Adipose tissue (tissue), 3 donors: ENCODE measurements around the gene RAPGEF3. TPM values are rescaled to one million over a fixed set of nuclear protein-coding genes. Genes with fewer than 3 reads are reported as not detected.

Source experiments
- H3K27ac ChIP-seq: one replicate; pipeline ENCODE4 v1.5.1; 2013; ENCODE audit warnings: low read depth, low read length
- WGBS, 3 donors: extraction: QIAGEN DNeasy Blood & Tissue Kit; methylation state at CpG; one replicate each; pipeline ENCODE4 v1.1.7; 2013; 5-methylcytosine and 5-hydroxymethylcytosine counted together
- polyA plus RNA-seq, 3 donors: library from polyadenylated mRNA; stranded (reverse); fragments of 200-250 nt; gene quantifications; one replicate each; pipeline ENCODE4 v1.2.3, GENCODE V29; 2013
- donor health status: healthy with polysubstance abuse.
- donor health status: Bipolar disorder and iron deficiency.
- donor health status: healthy.

Gene RAPGEF3
- polyA plus RNA-seq, 3 donors: 11.6 to 239 (median 57.9) TPM

DNA sequence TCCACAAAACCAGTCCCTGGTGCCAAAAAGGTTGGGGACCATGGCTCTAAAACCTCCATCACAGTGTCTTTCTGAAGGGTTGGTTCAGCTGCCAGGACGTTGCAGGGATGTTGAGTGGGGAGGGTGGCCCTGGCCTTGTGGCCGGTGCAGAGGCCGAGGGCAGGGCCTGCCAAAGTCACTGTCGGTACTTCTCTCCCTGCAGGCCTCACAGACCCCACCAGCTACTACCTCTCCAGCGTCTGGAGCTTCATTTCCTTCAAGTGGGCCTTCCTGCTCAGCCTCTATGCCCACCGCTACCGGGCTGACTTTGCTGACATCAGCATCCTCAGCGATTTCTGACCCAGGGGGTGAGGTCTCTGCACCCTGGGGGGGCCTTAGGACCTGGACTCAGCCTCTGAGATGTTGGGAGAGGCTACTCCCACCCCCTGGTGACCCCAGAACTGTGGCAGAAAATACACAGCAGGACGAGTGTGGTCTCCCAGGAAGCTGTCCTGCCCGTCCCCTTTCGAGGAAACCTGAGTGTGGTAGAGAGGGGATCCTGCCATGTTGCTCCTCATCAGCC, 21.3 kb upstream of the RAPGEF3 start:
- no peak overlapping the region for H3K27ac ChIP-seq
- 65 to 68% (median 66%) methylated on average over 11 of the region's 11 CpGs for WGBS, 3 donors

DNA sequence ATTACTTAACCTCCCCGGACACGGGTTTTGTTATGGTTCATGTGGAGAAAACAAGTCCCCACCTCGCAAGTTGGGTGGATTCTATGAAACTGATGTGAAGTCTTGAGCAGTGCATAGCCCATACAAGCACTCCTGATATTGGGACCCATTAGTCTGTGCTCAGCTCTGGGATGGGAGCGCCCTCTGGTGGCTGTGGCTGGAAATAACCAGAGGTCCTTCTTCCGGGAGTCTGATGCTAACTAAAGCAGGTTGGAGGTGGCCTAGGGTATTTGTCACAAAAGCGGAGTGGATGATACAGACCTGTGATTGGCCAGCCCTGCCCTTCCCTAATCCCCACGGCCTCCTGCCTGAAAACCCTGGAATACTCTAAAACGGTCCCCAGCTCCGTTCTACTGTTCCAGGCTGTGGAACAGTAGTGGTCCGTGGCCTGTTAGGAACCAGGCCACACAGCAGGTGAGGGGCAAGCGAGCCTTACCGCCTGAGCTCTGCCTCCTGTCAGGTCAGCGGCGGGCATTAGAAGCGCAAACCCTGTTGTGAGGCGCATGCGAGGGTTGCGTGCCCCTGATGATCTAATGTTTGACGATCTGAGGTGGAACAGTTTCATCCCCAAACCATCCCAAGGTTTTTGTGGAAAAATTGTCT, 20.7 kb upstream of the RAPGEF3 start:
- WGBS, 3 donors: 32 to 49% (median 36%) methylated on average over 19 of the region's 19 CpGs
- H3K27ac ChIP-seq: no peak overlapping the region

DNA sequence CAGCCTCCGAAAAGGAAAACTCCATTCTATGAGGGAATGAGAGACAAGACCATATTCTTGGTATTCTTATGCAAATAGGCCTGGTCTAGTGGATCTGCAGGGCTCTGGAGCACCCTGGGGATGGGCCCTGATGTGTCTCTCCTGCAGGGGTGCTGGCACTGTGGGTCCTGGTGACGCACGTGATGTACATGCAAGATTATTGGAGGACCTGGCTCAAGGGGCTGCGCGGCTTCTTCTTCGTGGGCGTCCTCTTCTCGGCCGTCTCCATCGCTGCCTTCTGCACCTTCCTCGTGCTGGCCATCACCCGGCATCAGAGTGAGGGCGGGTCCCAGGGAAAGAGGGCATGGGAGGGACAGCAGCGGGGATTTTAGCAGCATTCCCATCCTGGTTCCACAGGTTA, 20.2 kb upstream of the RAPGEF3 start:
- 49 to 63% (median 60%) methylated on average over 14 of the region's 14 CpGs for whole genome bisulfite sequencing, 3 donors
- no peak overlapping the region for H3K27ac ChIP-seq

DNA sequence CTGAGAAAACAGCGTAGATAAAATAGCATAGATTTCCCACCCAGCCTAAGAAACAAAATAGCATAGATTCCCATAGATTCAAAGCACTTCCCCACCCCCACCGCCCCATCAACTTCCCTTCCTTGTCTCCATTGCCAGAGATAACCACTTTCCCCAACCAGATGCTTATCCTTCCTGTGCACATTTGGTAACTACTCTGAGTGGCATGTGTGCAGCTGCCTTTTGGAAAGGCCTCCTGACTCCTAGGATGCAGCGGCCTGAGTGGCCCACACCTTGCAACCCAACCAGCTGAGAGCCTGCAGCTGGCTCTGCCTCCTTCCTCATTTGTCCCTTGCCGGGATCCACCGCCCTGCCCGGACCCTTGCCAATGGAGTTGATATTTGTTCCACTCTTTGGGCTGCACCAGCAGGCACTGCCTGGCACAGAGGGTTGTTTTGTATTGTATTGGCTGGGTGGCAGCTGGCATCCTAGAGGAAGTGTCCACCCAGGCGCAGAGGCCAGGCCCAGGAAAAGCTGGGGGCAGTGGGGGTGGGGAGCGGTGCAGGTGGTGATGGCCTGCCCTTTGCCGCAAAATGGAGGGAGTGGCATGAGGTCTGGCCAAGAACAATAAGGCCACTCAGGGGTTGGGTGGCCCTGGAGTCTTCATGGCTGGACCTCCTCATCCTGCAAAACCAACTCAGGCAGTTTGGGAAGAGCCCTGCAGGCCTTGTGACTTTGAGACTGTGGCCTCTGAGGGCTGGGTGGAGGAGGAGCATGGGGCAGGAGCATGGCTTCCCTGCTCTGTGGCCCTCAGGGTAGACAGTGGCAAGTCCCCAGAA, 19.3 kb upstream of the RAPGEF3 start:
- WGBS, 3 donors: 46 to 73% (median 47%) methylated on average over 9 of the region's 9 CpGs
- H3K27ac ChIP-seq: no peak overlapping the region

DNA sequence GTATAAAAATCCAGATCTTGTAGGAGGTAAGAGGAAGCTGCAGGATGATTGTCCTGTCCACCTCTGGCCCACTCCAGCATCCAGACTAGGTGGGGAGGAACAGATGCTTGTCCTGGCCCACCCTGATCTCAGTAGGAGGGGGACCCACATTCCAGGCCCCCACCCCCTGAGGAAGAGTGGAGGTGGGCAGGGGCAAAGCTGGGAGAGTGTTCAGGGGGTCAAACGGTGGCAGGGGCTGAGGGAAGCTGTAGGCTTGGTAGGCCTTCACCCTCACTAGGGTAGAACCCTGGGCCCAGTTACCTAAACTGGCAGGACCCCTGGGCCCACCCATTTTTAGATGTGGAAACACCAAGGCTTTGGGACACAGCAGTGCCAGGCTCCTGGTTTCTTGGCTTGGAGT, 18.5 kb upstream of the RAPGEF3 start:
- 59 to 67% (median 60%) methylated on average over 1 of the region's 1 CpG for WGBS, 3 donors
- no peak overlapping the region for H3K27ac ChIP-seq

DNA sequence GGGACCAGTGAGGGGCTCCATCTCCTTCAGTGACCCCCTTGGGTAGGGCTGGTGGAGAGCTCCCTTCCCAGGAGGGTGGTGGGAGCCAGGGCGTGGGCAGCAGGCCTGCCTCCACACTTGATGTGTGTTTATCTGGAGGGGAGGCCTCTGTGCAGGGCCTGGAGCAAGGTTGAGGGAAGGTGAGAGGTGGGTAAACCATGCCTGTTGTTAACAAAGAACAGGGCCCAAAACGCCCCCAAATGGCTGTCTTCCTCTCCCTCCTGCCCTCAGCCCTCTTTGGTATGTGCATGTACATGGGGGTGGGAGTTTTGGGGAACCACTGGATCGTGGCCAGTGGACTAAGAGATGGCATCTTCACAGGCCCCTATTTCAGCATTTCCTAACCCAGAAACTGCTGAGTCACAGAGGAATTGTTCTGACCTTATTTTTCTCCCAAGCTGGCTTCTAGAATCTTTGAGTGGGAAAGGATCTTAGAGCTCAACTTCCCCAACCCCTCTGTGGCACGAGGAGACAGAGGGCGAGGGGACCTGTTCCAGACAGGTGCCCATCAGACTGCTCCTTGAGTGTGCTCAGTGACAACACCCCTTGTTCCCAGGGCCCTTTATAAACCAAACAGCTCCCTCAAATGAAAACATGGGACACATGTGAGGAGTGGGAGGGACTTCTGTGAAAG, 17.9 kb upstream of the RAPGEF3 start:
- WGBS, 3 donors: 43 to 63% (median 44%) methylated on average over 5 of the region's 5 CpGs
- no peak overlapping the region for H3K27ac ChIP-seq

DNA sequence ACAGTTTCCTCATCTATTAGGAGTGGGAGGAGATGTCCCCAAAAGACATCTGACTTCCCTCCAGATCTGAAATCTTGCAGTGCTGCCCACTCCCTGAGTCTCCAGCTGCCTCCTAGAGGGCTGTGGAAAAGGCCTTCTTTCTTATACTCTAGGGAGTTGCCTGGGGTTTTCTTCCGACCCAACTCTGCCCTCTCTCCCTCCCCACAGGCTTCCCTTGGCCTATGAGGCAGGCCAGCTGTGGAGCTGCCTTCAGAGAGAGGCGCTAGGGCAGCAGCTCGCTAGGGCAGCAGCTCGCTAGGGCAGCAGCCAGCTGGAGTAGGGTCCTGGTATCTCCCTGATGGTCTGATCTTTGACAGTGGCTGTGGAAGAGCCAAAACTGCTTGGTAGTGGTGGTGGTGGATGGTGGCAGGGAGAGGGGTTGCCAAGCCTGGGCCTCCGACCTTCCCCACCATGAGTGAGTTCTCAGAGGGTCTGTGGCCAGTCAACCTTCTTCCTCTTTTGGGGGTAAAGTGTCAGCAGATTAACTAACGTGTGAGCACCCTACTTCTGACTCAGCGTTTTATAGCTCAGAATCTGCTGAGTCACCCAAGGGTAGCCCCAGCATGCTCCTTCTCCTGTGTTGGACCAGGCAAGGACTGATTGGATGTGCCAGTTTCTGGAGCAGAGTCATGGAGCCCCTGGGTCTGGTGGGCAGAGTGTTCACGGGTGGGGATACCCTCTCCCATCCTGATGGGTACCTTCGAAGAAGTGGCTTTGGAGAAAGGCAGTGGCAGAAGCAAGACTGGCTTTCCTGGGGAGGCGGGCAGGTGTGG, 16.6 kb upstream of the RAPGEF3 start:
- WGBS, 3 donors: 50 to 73% (median 63%) methylated on average over 10 of the region's 10 CpGs
- no peak overlapping the region for H3K27ac ChIP-seq

DNA sequence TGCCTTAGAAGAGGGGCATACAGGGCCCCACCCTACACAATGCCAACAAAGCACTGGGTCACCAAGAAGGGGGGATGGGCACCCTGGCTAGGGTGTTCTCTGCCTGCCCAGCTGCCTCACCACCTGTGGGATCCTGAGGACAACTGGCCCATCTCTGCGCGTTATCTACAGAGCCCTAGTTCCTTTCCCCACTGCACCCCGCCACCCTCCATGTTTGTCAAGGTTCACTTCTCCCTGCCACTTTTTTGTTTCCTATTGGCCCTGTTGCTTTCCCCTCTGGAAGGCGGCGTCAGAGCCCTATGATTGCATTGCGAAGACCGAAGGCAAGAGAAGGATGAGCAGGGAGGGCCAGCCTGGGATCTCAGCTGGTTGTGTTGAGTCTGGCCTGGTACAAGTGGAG, 16.0 kb upstream of the RAPGEF3 start:
- H3K27ac ChIP-seq: no peak overlapping the region
- WGBS, 3 donors: 92 to 94% (median 92%) methylated on average over 7 of the region's 7 CpGs

DNA sequence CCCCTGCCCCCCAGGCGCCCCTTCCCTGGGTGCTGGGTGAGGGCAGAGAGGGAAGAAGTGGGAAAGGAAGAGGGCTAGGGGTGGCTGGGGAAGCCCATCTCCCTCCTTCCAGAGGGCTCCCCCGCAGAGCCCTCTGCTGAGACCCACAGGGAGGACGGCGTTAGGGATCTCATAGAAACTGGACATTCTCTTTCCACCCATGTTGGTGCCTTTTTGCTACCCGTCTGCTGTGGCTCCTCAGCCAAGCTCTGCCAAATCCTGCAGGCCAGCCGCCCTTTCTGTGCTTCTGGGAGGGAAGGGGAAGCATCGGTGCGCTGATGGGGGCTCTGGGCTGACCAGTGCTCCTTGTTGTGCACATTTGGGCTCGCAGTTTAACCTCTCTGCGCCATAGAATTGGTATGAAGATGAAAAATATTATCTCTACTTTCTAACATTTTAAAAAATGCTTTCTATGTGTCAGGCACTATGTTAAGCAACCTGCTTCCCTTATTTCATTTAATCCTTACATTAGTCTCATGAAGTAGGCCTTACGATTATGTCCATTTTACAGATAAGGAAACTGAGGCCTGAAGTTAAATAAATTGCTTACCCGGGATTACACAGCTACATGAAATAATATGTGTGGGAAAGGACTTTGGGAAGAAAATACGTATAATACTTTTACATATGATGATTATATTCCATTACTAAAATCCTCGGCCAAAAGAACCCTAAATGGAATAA, 15.3 kb upstream of the RAPGEF3 start:
- 53 to 58% (median 54%) methylated on average over 13 to 14 of the region's 14 CpGs for WGBS, 3 donors
- H3K27ac ChIP-seq: no peak overlapping the region

DNA sequence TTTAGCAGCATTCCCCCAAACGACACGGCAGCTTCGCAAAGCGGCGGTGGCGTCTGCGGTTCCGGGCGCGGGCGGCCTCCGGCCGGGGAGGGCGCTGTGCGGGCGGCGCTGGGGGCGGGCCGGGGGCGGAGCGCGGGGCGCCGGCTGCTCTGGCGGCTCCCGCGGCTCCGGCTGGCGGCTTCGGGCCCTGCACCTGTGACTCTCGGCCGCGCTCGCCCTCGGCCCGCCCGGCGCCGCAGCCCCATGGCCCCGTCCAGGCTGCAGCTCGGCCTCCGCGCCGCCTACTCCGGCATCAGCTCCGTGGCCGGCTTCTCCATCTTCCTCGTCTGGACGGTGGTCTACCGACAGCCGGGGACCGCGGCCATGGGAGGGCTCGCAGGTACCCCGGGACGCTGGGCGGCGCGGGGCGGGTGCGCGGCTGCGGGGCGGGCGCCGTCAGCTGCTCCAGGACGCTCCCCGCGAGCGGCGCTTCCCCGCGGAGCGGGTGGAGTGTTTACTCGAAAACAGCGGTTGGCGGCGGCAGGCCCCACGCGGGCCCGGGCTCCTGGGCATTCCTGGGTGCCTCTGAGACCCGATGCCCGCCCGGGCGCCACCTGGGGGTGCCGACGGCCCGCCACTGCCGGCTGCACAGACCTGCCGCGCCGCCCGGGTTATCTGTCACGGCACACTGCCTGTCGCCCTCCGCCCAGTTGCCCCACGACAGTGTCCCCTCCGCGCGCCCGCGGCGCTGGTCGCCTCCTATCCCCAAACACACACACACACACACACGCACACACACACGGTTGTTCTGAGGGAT, 14.6 kb upstream of the RAPGEF3 start, which contains the start of gene SLC48A1:
Gene SLC48A1, plus strand, starts transcription at position 177 of the 796 bp plus-strand sequence. Its CDS starts 67 bp downstream, at position 244.
- 0 to 1% (median 1%) methylated on average over 65 to 106 of the region's 106 CpGs for WGBS, 3 donors
- no peak within 1 kb of the TSS for H3K27ac ChIP-seq

DNA sequence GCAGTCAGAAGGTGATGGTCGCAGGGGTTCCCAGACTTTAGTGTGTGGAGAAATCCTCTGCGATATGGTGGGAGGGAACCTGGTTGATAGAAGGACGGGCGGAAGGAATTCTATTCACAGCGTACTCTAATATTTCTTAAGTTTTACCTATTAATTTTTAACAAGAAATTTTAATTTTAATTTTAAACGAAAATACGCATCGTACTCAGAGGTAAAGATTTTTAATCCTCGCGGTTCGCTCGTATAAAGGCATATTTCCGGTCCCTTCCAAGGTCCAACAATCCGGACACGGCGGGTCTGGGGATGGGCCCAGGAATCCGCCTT, 14.0 kb upstream of the RAPGEF3 start:
- WGBS, 3 donors: 11 to 16% (median 15%) methylated on average over 17 of the region's 17 CpGs
- H3K27ac ChIP-seq: no peak overlapping the region

DNA sequence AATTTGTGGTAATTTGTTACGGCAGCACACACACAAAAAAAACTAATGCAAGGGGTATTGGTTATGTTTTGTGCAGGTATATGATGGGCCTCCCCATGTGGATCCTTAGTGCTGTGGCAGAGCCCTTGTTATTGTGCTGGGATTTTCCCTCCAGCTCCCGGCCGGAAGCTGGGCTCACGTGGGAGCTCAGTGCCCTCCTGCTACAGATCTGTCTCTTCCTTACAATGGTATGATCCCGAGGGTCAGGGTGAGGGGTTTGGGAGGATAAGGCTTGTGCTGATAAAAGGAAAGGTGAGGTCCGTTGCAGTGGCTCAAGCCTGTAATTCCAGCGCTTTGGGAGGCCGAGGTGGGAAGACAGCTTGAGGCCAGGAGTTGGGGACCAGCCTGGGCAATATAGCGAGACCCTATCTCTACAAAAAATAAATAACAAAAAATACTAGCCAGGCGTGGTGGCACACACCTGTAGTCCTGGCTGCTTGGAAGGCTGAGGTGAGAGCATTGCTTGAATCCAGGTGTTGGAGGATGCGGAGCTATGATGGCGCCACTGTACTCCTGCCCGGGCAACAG, 13.5 kb upstream of the RAPGEF3 start:
- 77 to 81% (median 81%) methylated on average over 13 of the region's 13 CpGs for WGBS, 3 donors

DNA sequence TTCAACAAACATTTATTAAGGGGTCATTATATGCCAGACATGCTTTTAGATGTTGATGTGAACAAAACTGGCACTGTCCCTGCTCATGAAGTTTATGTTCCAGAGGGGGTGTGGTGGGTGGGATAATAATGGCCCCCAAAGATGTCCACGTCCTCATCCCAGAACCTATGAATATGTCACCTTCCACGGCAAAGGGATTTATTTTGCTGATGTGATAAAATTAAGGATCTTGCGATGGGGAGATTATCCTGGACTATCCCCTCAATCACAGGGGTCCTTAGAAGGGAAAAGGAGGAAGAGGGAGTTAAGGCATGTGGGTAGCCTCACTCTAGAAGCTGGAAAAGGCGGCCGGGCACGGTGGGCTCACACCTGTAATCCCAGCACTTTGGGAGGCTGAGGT, 12.6 kb upstream of the RAPGEF3 start:
- WGBS, 3 donors: 86 to 93% (median 92%) methylated on average over 6 of the region's 6 CpGs
- H3K27ac ChIP-seq: no peak overlapping the region

More for the DNA sequence above, 13.5 kb upstream of the RAPGEF3 start:
- H3K27ac ChIP-seq: no peak overlapping the region

DNA sequence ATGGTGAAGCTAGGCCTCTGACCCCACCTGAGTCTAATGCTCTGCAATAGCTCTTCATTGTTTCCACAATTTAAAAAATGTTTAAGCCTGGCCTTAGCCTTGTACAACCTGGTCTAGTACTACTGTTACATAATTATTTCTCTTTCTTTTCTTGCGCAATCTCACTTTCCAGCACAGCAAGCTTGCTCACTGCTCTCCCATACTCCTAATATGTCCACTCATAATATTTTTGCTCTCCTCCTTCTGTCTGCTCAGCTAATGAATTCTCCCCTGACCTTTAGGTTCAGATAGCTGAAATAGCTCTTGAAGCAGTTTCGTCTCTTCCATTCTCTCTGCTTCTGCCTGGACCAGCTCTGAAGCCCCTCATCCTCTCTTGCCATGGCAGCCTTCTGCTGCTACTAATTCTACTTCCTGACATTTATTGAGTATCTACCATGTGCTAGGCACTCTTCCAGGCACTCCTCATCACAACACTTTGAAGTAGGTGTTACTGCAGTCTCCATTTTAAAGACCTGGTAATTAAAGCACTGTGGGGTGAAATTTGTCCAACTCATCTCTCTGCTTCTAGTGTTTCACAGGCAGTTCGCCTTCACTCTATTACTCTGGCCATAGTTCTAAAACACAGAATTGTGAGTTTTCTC, 11.5 kb upstream of the RAPGEF3 start:
- H3K27ac ChIP-seq: no peak overlapping the region
- 72 to 82% (median 78%) methylated on average over 3 of the region's 3 CpGs for WGBS, 3 donors

DNA sequence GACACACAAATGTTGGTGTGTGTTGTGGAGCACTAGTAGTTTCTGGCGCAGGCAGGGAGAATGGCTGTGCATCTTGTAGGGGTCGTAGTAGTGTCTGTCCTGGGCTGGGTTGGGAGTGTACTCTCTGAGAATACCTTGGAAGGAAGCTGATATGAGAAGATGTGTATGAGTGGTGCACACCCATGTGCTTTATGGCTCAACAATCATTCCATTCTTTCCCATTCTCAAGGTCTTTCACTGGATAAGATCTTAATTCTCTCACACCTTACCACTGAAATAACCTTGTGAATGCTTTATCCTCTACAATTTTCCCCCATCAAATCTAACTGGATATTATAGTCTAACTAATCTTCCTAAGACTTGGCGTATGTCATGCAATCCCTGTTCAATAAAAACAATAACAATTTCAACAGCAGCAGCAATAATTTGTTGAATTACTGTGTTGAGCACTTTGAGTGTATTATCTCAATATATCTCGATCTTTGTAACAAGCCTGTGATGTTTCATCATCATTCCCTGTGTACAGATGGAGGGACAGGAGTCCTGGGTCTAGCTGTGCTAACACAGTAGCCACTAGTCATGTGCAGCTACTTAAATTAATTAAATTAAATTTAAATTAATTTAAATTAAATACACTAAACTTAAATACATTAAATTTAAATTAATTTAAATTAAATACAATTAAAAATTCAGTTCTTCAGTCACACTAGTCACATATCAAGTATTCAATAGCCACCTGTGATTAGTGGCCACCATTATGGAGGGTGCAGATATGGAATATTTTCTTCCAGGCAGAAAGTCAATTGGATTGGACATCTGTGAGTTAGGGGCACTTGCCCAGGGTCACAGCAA, 10.8 kb upstream of the RAPGEF3 start:
- H3K27ac ChIP-seq: no peak overlapping the region
- WGBS, 3 donors: 81 to 90% (median 88%) methylated on average over 4 of the region's 4 CpGs
